ENCODE measurements around the gene CD226. TPM values are rescaled to one million over a fixed set of nuclear protein-coding genes. Genes with fewer than 3 reads are reported as not detected.
A peak's percentile ranks its signal among the peaks of the same experiment; 100 is the strongest.

Gene CD226
- total and polyA plus RNA-seq, 10 of the 15 experiments (the other 5 are each of a cell fraction or from before 2014, with no cell fraction given): 12.9 to 68.8 (median 47.3) TPM

DNA sequence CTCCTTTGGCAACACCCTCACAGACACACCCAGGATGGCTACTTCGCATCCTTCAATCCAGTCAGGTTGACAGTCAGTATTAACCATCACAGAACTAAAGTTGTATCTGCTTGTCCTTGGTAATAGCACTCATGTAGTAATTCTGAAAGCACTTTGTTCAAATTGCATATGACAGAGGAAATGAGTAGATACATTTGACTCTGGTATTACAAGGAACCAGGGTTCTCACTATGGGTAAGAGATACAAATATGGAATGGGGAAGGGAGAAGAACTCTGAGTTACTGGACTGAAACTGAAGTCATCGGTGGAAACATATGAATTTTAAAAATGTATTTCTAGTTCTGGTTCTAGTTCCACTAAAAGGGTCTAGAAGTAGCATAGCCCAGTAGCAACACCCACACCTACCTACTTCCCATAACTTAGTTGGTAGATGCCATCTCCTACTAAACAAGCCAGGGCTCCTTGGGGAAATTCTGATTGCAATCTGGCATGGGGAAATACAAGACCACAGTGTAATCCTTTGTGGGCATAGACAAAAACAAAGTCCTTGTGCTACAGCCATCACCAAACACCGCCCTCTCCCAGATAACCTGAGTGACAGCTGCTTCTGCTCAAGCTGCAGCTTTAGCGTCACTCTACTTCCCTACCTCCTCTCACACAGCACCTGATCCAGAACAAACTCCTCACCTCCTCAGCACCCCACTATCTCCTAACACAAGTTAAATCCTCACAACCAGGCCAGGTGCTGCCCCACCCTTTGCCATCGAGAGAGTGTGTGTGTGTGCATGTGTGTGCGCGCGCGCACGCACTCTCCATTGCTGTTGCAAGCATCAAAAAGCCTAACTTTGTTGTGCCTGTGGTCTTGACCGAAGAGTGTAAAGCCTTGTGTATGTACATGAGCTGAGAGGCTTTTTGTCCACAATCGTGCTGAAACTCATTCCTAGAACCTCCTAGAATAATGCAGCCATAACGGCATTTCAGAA, 31.4 kb upstream of the CD226 start (continued):
- TF ChIP-seq, protein P1, sequence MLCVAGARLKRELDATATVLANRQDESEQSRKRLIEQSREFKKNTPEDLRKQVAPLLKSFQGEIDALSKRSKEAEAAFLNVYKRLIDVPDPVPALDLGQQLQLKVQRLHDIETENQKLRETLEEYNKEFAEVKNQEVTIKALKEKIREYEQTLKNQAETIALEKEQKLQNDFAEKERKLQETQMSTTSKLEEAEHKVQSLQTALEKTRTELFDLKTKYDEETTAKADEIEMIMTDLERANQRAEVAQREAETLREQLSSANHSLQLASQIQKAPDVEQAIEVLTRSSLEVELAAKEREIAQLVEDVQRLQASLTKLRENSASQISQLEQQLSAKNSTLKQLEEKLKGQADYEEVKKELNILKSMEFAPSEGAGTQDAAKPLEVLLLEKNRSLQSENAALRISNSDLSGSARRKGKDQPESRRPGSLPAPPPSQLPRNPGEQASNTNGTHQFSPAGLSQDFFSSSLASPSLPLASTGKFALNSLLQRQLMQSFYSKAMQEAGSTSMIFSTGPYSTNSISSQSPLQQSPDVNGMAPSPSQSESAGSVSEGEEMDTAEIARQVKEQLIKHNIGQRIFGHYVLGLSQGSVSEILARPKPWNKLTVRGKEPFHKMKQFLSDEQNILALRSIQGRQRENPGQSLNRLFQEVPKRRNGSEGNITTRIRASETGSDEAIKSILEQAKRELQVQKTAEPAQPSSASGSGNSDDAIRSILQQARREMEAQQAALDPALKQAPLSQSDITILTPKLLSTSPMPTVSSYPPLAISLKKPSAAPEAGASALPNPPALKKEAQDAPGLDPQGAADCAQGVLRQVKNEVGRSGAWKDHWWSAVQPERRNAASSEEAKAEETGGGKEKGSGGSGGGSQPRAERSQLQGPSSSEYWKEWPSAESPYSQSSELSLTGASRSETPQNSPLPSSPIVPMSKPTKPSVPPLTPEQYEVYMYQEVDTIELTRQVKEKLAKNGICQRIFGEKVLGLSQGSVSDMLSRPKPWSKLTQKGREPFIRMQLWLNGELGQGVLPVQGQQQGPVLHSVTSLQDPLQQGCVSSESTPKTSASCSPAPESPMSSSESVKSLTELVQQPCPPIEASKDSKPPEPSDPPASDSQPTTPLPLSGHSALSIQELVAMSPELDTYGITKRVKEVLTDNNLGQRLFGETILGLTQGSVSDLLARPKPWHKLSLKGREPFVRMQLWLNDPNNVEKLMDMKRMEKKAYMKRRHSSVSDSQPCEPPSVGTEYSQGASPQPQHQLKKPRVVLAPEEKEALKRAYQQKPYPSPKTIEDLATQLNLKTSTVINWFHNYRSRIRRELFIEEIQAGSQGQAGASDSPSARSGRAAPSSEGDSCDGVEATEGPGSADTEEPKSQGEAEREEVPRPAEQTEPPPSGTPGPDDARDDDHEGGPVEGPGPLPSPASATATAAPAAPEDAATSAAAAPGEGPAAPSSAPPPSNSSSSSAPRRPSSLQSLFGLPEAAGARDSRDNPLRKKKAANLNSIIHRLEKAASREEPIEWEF (IDR thresholded peaks at IDR 0.05; ENCODE audit: insufficient replicate concordance, low read depth, low read length): no peak
- no peak for TF ChIP-seq SUZ12 (IDR thresholded peaks at IDR 0.05; ENCODE audit: unreplicated experiment)
- TF ChIP-seq POLR2AphosphoS5 (IDR thresholded peaks at IDR 0.05; ENCODE audit: low read length): no peak
- no peak for TF ChIP-seq MYB (IDR thresholded peaks at IDR 0.05; ENCODE audit: borderline replicate concordance, low read depth, low read length)
- no peak for TF ChIP-seq SMAD5 (IDR thresholded peaks at IDR 0.05; ENCODE audit: low read depth)
- TF ChIP-seq FOS (IDR thresholded peaks at IDR 0.05; ENCODE audit: borderline replicate concordance, extremely low read depth, insufficient read length): no peak
- peak; percentile 39; the same call in 1 of the 2 replicates for TF ChIP-seq MEF2A (IDR thresholded peaks at IDR 0.05; ENCODE audit: insufficient read depth, low read depth, low read length)
- no peak for TF ChIP-seq MEF2B (IDR thresholded peaks at IDR 0.05; ENCODE audit: partially characterized antibody, poor library complexity, severe bottlenecking)
- TF ChIP-seq, protein P2, sequence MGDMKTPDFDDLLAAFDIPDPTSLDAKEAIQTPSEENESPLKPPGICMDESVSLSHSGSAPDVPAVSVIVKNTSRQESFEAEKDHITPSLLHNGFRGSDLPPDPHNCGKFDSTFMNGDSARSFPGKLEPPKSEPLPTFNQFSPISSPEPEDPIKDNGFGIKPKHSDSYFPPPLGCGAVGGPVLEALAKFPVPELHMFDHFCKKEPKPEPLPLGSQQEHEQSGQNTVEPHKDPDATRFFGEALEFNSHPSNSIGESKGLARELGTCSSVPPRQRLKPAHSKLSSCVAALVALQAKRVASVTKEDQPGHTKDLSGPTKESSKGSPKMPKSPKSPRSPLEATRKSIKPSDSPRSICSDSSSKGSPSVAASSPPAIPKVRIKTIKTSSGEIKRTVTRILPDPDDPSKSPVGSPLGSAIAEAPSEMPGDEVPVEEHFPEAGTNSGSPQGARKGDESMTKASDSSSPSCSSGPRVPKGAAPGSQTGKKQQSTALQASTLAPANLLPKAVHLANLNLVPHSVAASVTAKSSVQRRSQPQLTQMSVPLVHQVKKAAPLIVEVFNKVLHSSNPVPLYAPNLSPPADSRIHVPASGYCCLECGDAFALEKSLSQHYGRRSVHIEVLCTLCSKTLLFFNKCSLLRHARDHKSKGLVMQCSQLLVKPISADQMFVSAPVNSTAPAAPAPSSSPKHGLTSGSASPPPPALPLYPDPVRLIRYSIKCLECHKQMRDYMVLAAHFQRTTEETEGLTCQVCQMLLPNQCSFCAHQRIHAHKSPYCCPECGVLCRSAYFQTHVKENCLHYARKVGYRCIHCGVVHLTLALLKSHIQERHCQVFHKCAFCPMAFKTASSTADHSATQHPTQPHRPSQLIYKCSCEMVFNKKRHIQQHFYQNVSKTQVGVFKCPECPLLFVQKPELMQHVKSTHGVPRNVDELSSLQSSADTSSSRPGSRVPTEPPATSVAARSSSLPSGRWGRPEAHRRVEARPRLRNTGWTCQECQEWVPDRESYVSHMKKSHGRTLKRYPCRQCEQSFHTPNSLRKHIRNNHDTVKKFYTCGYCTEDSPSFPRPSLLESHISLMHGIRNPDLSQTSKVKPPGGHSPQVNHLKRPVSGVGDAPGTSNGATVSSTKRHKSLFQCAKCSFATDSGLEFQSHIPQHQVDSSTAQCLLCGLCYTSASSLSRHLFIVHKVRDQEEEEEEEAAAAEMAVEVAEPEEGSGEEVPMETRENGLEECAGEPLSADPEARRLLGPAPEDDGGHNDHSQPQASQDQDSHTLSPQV (IDR thresholded peaks at IDR 0.05): no peak
- no peak for TF ChIP-seq GATAD2B (conservative IDR thresholded peaks at IDR 0.05; ENCODE audit: low read depth)
- no peak for TF ChIP-seq HDGF (IDR thresholded peaks at IDR 0.05)
- peak in 1 of 2 experiments; percentile 81; a peak in 2 of 4 replicates for TF ChIP-seq ETV6 (conservative IDR thresholded peaks at IDR 0.05 in 1 of 2, IDR thresholded peaks at IDR 0.05 in 1 of 2; ENCODE audit: borderline replicate concordance in 1 of 2, low read depth in 1 of 2)
- TF ChIP-seq KLF5 (IDR thresholded peaks at IDR 0.05; ENCODE audit: partially characterized antibody): no peak
- no peak for TF ChIP-seq RAD51 (IDR thresholded peaks at IDR 0.05)
- no peak for TF ChIP-seq PAX5 (IDR thresholded peaks at IDR 0.05; ENCODE audit: borderline replicate concordance, low read depth, low read length)
- no peak for TF ChIP-seq ZSCAN29 (IDR thresholded peaks at IDR 0.05)
- TF ChIP-seq, protein P3, sequence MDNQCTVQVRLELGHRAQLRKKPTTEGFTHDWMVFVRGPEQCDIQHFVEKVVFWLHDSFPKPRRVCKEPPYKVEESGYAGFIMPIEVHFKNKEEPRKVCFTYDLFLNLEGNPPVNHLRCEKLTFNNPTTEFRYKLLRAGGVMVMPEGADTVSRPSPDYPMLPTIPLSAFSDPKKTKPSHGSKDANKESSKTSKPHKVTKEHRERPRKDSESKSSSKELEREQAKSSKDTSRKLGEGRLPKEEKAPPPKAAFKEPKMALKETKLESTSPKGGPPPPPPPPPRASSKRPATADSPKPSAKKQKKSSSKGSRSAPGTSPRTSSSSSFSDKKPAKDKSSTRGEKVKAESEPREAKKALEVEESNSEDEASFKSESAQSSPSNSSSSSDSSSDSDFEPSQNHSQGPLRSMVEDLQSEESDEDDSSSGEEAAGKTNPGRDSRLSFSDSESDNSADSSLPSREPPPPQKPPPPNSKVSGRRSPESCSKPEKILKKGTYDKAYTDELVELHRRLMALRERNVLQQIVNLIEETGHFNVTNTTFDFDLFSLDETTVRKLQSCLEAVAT (IDR thresholded peaks at IDR 0.05): 0 out of 2 replicates have a peak, but pooled peaks have one; percentile 26
